ENCODE data around the gene TXNL4B.
"Not testable (repeated sequence)": the region's sequence is repeated elsewhere in the genome, so short reads cannot be mapped to it uniquely, and the experiment has no call there.

GRCh38 chr16:72057313-72057712 is 36.1 kb downstream of the TXNL4B start:
- TF ChIP-seq ZNF549, ZNF571 (tag by site-specific recombination; IDR thresholded peaks at IDR 0.05): not testable (repeated sequence)

Data from HEK293 (cell line).